SK-N-SH (cell line): ENCODE results near the gene EXOC4.

Experiments
- CTCF ChIP-seq: fragments of 200-600 bp; sonication (generic); IDR thresholded peaks from 2 replicates; pipeline ENCODE4 v1.6.1; 2017; ENCODE audit warnings: antibody characterized with exemption, mild to moderate bottlenecking, moderate library complexity
- EP300 ChIP-seq, 2 experiments: IDR thresholded peaks; 2 replicates each; pipeline versions ENCODE4 v1.4.0 to v1.6.1; 2012; ENCODE audit warnings: borderline replicate concordance in 1 of 2, low read depth in 1 of 2, low read length in 1 of 2
- GABPA ChIP-seq: IDR thresholded peaks from 2 replicates; pipeline ENCODE4 v1.4.0; 2012; ENCODE audit warnings: low read depth, mild to moderate bottlenecking
- MAX ChIP-seq: IDR thresholded peaks from 2 replicates; pipeline ENCODE4 v1.4.0; 2012; ENCODE audit warnings: low read depth
- MXI1 ChIP-seq: IDR thresholded peaks from 2 replicates; pipeline ENCODE4 v1.6.1; 2012; ENCODE audit warnings: mild to moderate bottlenecking, low read depth, low read length, improper control_type of control experiment
- ZBTB33 ChIP-seq: IDR thresholded peaks from 2 replicates; pipeline ENCODE4 v1.4.0; 2012; ENCODE audit warnings: low read depth, borderline replicate concordance

- no peak for TF ChIP-seq ZBTB33
- no peak for TF ChIP-seq CTCF
- no peak for TF ChIP-seq EP300 (IDR thresholded peaks at IDR 0.05; ENCODE audit: borderline replicate concordance in 1 of 2, low read depth in 1 of 2, low read length in 1 of 2)
- no peak for TF ChIP-seq GABPA
- no peak for TF ChIP-seq MAX
- no peak for TF ChIP-seq MXI1
These were observed 538.0 kb downstream of the EXOC4 start for GRCh38 chr7:133790911-133791310.
